ENCODE measurements around the gene PEF1. TPM values are rescaled to one million over a fixed set of nuclear protein-coding genes. Genes with fewer than 3 reads are reported as not detected.
A peak's percentile ranks its signal among the peaks of the same experiment; 100 is the strongest.

Gene PEF1
- total RNA-seq, 1 experiment from 2014 or later = 40.3 TPM

- Histone ChIP-seq H3K27ac (ENCODE audit: insufficient read length, low read depth, low read length) (no peak overlapping the region), H2BK12ac (ENCODE audit: insufficient read length, low read depth, low read length) (no peak overlapping the region), H4K91ac (ENCODE audit: insufficient read length, low read depth, low read length) (no peak overlapping the region), H3K14ac (ENCODE audit: insufficient read depth, low read length) (no peak overlapping the region), H2AK5ac (ENCODE audit: insufficient read length, low read length) (no peak overlapping the region), H2AFZ (ENCODE audit: low read length) (no peak overlapping the region), H4K5ac (ENCODE audit: insufficient read length, low read depth, low read length) (no peak overlapping the region), H3K9me3 (ENCODE audit: control insufficient read depth, low read depth, low read length) (no peaks in the 10 kb centered on the region), H2BK120ac (ENCODE audit: low read depth, low read length, poor library complexity, severe bottlenecking) (no peak overlapping the region), H3K4me2 (ENCODE audit: insufficient read depth, insufficient read length, low read length) (no peak overlapping the region), H3K79me2 (ENCODE audit: insufficient read depth, low read length) (no peaks in the 10 kb centered on the region), H2BK20ac (ENCODE audit: low read depth, low read length, poor library complexity, severe bottlenecking) (no peak overlapping the region), H3K23me2 (ENCODE audit: insufficient read length, low read depth, low read length, poor library complexity, severe bottlenecking) (no peaks in the 10 kb centered on the region), H2BK5ac (ENCODE audit: insufficient read length, low read length) (no peak overlapping the region), H3K27me3 (ENCODE audit: insufficient read depth, low read length) (no peaks in the 10 kb centered on the region), H3K4ac (ENCODE audit: low read depth, low read length) (no peak overlapping the region), H3K9ac (ENCODE audit: extremely low read depth, insufficient read length, low read length) (no peak overlapping the region), H2BK15ac (ENCODE audit: low read depth, low read length) (no peak overlapping the region), H3K56ac (ENCODE audit: insufficient read length, low read depth, low read length) (no peak overlapping the region), H4K20me1 (ENCODE audit: control insufficient read depth, insufficient read depth, insufficient read length) (no peaks in the 10 kb centered on the region), H3T11ph (ENCODE audit: low read length) (no peak overlapping the region), H3K18ac (ENCODE audit: insufficient read length, low read depth, low read length) (no peak overlapping the region), H4K8ac (replicated peaks; ENCODE audit: insufficient read length, low read depth, low read length) (no peak overlapping the region), H3K79me1 (ENCODE audit: insufficient read depth, low read depth, low read length, poor library complexity, severe bottlenecking) (no peaks in the 10 kb centered on the region), H3K4me1 (ENCODE audit: insufficient read depth, low read length) (no peaks in the 10 kb centered on the region), H3K23ac (ENCODE audit: insufficient read length, low read depth, low read length) (no peak overlapping the region)
- Mint-ChIP-seq H3K4me3 (no peak overlapping the region), H3K27ac (0 out of 7 replicates have a peak overlapping the region, but pooled peaks of 1 of the 3 experiments have one; percentile 74), H3K9me3 (no peaks in the 10 kb centered on the region), H3K4me1 (peaks cover 8 to 16% of the 10 kb centered on the region in 2 experiments), H3K36me3 (ENCODE audit: insufficient read depth in 1 of 3, low read depth in 3 of 3) (no peaks in the 10 kb centered on the region), H3K27me3 (ENCODE audit: low read depth) (no peaks in the 10 kb centered on the region)
- no peak for TF ChIP-seq CTCF (conservative IDR thresholded peaks at IDR 0.05)
- no peak for DNase-seq
- WGBS (ENCODE audit: extremely low coverage, insufficient read length, low lambda C conversion rate) = no CpG with 5 or more reads among the region's 10 CpGs
Observed at GRCh38 chr1:31690921-31691320, 46.2 kb upstream of the PEF1 start.
